Endothelial cell of umbilical vein (primary cell): ENCODE data around the gene THOC2.

Source experiments
- CTCF ChIP-seq, 2 donors: IDR thresholded peaks; 1 replicate in 1 of 2; 2 replicates in 1 of 2; pipeline ENCODE4 v1.5.1; 2011; ENCODE audit warnings: low read length in 2 of 2, mild to moderate bottlenecking in 2 of 2, moderate library complexity in 2 of 2, control low read depth in 1 of 2, inconsistent platforms in 1 of 2, low read depth in 1 of 2; ENCODE audit not compliant: insufficient read depth in 1 of 2; ENCODE audit errors: extremely low read depth in 1 of 2
- EZH2 ChIP-seq: IDR thresholded peaks from 2 replicates; pipeline ENCODE4 v1.6.1; 2012; ENCODE audit warnings: borderline replicate concordance, low read depth, mild to moderate bottlenecking, moderate library complexity, low read length, inconsistent platforms; ENCODE audit not compliant: severe bottlenecking
- MAX ChIP-seq: IDR thresholded peaks from 2 replicates; pipeline ENCODE4 v1.6.1; 2011; ENCODE audit not compliant: insufficient read depth, insufficient read length
- POLR2A ChIP-seq: IDR thresholded peaks from 2 replicates; pipeline ENCODE4 v1.6.1; 2012; ENCODE audit warnings: low read depth, mild to moderate bottlenecking, control low read depth, low read length

- no peak for TF ChIP-seq CTCF (IDR thresholded peaks at IDR 0.05; ENCODE audit: extremely low read depth in 1 of 2, insufficient read depth in 1 of 2, low read depth in 1 of 2, low read length in 2 of 2)
- TF ChIP-seq EZH2, result no peak
- no peak for TF ChIP-seq POLR2A
- no peak for TF ChIP-seq MAX
These were observed 131.4 kb downstream of the THOC2 start for GRCh38 chrX:123601437-123601836.
